GM21526 (cell line): ENCODE results near the gene PFN1.

Experiments
- ATAC-seq: cut with Tn5 transposase; IDR thresholded peaks from one replicate; pipeline ENCODE4 v1.9.1; 2021; ENCODE audit warnings: moderate library complexity; ENCODE audit not compliant: unreplicated experiment, low FRiP score

The PFN1 gene

DNA sequence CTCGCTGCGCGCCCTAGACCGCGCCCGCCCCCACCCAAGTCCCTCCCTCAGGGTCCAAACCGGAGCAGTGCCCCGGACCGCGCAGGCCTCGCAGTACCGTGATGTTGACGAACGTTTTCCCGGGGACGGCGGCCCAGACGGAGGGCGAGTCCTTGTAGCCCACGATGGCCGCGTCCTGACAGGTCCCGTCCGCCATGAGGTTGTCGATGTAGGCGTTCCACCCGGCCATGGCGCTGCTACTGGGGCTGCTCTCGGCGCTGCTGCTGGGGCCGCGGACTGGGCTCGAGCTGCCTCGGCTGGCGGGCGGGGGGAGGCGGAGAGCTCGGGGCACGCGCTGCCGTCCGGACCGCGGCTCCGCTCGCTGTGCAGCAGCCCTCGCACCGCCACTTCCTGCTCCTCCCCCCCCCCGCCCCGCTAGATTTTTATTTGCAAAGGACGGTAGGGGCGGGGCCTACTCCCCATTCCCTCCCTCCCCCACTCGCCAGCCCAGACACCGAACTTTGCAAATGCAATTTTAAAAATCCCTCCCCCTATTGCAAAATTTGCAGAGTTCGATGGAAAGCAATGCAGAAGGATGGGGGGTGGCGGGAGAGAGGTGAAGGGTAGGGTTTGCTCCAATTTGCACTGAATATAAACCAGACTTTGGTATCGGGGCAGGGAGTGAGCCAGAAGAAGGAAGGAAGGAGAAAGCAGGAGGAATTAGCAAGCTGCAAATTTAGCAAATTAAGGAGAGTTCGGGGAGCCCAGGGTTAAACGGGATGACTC is at the start of gene PFN1:
PFN1 (minus strand) TSS at position 365 of the 765 bp plus-strand sequence; CDS start at position 229, 136 bp downstream.
- no peak for ATAC-seq

DNA sequence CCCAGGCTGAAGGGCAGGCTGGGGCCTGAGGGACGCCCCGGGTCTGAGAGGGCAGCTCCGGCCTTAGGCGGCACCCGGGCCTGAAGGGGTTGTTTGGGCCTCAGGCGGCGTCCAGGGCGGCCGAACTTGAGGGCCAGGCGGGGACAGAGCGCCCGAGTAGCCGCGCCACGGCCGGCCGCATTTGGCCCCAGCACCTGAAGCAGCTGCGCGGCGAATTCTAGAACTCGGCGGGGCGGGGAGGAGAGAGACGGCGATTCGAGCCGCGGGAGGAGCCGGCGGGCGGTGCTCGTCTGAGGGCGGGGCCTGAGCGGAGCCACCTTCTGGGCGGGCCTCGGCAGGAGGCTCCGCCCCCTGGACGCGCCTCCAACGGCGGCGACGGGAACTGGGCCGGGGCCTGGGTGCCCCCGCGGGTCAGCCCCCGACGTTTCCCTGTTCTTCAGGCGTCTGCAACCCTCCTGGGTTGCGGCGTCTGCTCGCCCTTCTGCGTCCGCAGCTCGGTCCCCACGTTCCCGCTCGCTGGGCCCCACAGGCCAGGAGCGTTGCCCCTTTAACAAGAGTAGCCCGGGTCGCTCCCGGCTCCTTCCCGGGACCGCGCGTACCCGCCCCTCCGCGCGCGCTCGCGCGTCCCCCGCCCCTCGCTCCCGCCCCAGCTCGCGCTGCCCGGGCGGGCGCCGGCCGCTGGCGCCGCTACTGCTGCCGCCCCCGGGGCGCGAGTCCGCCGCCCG is 49.1 kb upstream of the PFN1 start, which contains the start of the genes INCA1 and KIF1C:
INCA1 (minus strand) TSS at position 221 of the 725 bp plus-strand sequence. CDS start 3,085 bp downstream, outside the sequence.
KIF1C (plus strand) TSS at position 649 of the 725 bp plus-strand sequence. CDS start 2,297 bp downstream, outside the sequence.
- ATAC-seq: peak; percentile 74

DNA sequence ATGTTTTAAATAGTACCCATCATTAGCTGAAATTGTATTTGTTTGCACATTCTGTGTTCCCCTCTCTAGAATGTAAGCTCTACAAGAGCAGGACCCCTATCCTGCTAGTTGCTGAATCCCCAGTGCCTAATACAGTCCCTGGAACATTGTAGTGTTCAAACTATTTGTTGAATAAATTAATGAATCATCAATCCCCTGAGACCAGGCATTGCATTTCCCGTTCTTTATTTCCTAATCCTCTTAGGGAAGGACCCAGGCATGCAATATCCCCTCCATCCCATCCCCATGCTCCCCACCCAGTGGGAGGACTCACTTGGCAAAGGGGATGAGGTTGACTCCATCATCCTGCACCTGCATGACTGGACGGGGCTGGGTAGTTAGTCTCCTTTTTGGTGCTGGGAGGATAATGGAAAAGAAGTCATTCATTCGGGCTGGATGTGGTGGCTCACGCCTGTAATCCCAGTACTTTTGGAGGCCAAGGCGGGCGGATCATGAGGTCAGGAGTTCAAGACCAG is 45.8 kb upstream of the PFN1 start:
- ATAC-seq: no peak

DNA sequence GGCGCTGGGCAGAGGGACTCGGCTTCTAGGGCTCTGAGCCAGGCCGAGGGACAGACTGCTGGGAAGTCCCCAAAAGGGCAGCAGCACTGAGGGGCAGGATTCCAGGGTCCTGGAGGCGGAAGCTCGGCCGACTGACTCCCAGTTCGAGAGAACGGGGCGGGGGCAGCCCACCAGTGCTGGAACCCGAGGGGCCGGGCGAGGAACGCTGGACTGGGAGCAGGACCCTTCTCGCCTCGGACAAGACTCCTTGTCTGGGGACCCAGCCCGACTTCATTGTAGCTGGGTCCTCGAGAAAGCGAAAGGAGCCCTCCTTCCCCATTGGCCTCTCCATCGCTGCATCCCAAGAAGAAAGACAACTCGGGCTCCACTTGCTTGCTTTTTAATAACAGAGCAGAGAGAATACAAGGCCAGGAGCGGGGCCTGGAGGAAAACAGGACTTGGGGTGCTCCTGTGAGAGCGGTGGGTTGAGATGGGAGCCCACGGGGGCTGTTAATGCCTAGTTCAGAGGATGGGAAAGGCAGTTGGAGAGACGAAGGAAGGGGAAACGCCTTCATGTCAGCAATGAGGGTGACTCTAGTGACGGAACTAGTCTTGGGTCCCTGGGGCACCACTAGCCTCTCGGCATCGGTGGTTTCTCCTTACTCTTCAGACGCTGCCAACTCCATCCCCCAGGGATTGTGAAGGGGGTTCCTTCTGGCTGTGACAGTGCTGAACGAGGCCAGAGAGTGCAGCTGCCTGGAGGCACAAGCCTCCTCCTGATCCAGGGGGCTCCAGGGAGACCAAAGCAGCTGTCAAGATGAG is 39.6 kb upstream of the PFN1 start:
- ATAC-seq: no peak

DNA sequence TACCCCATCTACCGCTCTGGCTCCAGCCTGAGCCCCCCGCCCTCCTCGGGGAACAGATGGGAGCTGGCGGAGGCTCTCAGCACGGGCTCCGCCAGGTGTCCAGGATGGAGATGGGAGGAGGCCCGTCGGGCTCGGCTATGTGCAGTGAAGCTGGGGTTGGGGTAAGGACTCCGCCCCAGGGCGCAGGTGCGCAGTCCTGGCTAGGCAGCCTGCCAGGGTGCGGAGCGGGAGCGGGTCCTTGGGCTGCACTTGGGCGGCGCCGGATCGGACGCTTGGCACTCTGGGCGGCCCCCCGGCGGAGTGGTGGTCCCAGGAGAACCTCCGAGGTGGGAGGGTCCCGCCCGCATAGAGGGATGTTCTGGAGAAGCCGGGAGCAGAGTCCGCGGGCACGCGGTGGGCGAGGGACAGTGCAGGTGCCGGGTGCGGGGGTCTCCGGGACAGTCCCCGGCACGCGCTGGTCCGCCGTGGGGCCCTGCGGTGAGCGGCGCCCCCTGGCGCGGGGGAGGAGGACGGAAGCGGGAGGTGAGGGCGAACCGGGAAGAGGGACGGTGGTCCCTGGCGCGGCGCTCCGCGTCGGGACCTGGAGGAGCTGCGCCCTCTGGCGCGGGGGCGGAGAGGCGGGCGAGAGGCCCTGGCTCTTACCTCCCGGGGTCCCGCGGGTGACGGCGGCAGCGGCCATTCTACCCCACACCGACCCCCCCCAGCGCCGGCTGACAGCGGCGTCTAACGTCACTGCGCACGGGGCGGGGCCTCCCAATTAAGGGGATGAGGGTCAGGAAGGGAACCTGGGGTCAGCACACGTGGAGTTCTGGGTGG is 38.8 kb upstream of the PFN1 start, which contains the start of gene CAMTA2:
CAMTA2 (minus strand) TSS at position 725 of the 816 bp plus-strand sequence. CDS start 1,453 bp downstream, outside the sequence.
- ATAC-seq: peak; percentile 49

DNA sequence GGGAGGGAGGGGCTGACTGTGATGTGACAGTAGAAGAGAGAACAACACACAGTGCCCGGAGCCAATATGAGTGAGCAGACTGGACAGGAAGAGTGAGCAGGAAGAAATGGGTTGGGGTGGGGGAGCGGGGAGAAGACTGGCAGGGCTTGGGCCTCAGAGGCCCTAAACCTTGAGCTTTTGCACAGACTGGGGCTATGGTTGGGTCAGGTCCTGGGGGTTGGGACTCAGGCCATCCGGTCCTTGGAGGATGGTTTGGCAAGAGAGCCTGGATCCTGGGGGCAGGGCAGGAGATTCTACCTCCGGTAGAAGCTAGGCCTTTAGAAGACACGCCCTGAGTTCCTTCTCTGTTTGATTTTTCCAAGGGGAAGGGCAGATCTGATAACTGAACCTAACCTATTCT is 38.1 kb upstream of the PFN1 start:
- ATAC-seq: no peak

DNA sequence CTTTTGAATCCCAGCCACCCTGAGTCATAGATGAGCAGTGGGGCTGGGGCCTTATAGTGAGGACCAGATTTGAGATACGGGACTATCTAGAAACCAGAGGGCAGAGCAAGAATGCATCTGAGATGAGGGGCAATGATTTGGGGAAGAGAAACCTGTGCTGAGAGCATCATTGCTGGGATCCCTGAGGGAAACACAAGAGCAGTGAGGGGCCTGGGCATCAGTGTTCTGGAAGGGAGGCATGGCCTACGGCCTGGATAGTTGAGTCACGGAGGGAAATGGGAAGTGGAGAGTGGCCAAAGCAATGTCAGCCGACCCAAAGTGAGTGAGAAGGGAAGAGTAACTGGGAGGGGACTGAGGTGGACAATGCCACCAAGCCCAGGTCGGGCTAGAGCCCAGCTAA is 34.0 kb upstream of the PFN1 start:
- ATAC-seq: no peak

DNA sequence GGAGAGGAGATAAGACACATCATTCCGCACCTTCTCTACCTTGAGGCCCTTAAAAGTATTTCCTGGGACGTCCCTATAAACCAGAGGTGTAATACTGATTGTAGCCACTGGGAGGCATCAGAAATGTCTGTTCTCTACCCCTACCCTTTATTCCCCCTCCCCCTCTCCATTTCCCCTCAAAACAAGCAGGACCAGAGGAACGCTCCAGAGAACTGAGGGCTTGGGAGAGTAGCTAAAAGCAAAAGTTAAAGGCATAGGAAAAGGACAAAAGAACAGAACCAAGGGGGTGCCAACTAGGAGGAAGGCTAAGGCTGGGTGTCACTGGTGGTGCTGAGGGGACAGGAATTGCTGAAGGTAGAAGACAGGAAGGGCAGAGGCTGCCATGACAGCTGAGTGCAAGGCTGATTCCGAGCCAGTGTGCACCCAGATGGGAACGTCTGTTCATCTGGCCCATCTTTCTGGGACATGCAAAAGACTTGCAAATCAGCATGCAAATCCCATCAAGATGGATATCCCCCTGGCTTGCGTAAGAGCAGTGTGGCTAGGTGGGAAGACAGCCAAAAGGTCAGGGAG is 32.4 kb upstream of the PFN1 start:
- no peak for ATAC-seq

DNA sequence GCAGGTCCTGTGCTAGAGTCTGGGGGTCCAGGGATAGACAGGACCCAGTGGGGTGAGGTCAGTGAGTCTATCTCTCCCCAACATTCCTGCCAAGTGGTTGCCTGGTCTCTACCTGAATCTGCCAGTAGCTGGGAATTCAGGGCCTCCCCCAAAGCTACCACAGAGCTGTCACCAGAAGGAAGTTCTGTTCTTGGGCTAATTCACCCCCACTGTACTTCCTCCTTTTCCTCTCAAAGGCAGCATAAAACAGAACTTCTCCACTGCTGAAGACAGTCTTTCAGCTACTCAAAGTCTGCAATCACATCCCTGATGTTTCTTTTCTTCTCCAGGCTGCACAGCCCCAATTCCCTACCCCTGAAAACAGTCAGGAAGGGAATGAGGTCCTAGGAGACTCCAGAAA is 30.4 kb upstream of the PFN1 start:
- ATAC-seq: no peak

DNA sequence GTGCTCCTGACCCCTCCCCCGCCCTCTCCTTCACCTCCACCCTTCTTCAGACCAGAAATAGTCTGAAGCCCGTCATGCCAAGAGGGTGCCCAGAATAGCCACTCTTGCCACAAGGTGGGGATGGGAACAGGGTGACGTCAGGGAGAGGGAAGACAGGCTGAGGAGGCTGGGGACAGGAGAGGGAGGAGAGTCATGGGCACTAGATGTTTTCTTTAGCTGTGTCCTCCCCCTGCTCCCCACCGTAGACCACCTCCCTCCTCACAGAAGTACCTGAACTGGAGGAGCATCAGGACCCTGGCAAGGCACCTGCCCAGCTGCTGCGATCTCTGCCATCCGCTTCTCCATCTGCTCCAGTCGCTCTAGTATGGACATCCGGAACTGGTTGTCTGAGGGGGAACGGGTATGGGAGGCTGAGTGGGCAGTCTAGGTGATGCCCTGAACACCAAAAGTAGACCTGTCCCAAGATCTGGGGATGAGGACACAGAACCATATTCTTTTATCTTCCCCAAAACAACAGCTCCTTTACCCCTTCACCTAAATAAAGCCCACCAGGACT is 25.9 kb upstream of the PFN1 start:
- no peak for ATAC-seq

DNA sequence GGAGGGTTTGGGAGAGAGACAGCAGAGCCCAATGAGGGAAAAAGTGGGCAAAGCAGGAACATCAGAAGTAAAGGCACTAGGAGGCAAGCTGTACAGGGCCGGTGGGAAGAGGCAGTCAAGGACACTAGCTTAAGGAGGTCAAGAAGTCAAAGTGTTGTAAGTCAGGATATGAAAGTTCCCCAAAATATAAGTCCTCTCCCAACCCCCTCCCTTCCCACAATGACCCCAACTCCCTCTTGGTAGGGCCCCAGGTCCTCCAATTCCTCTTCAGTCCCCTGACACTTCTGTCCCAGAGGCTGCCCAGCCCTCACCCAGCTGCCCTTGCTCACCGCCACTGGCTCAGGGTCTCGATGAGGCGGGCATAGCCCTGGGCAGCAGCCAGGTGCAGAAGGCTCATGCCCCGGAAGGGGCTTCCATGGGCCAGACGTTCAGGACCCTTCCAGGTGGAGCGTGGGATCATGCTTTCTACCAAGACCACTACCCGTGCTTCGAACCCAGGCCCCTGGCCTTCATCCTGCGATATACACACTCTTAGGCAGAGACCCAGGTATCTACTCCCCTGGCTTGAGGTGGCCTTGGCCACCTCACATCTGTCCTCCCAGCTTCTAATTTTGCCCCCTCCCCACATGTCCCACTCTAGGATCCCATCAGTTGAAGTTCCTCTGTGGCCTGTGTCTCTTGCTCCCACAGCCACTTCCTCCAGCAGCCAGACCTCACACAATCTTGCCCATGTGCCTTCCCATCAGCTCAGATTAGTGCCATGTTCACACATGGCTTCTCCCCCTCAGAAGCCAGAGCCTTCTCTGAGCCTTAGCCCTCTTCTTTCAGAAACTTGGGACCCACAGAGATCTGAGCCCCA is 25.2 kb upstream of the PFN1 start:
- ATAC-seq: no peak

DNA sequence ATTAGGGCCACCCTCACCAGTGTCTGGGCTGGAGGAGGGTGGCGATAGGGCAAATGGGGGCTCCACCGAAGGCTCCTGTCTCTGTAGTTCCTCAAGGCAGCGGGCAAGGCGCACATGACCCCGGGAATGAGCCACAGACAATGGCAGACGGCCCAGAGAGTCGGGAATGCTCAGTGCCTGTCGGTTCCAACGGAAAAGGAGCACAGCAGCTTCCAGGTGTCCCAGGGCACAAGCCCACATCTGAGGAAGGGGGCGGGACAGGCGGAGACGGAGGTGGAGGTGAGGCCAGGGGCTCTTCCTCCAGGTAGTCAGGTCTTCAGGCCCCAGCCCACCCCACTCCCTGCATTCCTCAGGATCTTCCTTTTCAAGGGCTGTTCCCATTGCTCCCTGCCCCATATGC is 24.4 kb upstream of the PFN1 start:
- ATAC-seq: no peak

DNA sequence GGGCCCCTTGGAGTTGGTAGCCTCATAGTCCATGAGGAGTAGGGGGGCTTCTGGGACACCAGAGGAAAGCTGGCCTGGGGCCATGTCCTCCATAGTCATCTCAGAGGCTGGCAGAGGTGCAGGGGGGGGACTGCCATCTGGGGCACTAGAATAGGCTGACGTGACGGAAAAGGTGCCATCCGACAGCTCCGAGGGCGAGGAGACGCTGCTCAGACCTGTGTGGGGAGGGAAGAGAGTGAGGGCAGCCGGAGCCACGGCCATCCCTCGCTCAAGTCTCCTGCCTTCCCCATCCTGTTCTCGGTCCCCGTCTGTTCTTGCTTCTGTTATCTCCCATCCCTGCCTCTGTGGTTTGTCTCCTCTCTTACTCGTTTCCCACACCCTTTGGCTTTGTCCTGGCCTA is 24.0 kb upstream of the PFN1 start:
- no peak for ATAC-seq

DNA sequence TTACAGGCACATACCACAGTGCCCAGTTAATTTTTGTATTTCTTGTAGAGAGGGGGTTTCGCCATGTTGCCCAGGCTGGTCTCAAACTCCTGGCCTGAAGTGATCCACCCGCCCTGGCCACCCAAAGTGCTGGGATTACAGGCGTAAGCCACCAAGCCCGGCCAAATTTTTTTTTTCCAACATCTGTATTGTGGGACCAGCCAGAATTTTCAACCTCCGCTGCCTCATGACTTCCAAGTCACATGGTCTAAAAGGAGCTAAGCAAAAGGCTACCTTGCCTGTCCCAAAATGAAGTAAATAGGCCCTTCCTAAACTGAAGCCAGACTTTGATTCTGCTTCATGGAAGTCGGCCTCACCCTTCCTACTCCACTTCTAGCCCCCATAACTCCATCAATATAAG is 23.5 kb upstream of the PFN1 start:
- no peak for ATAC-seq

DNA sequence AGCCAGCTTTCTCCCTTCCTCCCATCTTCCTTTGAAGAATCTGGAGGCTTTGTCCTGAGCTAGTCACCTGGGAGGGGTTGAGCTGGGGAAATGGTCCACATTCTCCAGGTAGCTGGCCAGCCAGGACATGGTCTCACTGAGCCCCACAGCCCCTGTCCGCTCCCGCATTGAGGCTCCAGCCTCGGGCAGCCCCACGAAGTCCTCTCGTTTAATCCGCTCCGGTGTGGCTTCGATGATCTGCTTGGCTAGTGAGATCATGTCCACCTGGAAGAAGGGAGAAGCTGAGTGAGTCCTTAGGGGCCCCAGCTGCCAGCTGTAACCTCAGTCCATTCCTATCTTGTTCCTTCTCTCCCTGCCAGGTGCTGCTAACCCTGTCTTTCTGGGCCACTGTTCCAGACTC is 21.9 kb upstream of the PFN1 start:
- no peak for ATAC-seq

DNA sequence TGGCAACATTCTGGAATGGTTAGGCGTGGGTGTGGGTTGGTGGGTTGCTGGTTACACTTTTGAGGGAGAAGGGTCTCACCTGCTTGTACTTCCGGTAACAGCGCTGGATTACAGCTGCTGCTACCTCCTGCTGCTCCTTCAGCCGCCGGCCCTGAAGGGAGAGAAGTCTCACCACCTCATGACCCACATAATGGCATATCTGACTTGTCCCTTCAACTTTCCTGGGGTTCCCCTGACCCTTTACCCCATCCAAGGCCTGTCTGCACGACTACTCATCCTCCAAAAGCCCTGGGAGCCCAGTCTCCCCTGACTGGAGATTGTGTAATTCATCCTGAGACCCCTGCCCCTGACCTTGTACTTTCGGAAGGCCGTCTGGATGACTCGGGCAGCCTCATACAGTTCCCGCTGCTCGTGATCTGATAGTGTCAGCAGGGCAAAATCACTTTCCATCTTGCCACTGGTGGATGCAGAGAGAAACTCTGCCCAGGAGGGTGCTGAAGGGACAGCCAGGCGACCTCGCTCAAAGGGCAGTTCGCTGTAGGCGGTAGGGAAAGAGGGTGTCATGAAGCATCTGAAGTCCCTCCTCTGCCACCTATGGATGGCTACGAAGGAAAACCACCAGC is 21.3 kb upstream of the PFN1 start:
- no peak for ATAC-seq

DNA sequence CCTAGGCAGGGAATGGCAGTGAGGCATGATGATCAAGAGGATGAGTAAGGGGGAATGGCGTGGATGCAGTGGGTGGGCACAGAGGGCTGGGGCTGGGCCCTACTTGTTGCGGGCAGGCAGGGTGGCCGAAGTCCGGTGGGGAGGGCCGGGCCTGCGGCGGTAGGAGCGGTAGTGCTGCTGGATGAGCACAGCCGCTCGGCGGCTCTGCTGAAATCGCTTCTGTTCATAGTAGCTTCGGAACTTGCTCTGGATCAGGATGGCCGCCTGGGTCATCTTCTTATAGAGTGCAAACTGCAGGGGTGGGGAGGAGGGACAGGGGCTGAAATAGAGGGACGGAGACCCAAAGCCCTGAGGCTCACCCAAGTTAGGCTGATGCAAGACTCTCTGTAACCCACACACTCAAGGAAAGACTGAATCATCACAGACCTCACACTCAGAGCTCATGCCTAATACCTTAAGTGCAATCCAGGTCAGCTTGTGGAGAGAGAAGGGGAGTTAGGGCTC is 20.8 kb upstream of the PFN1 start:
- no peak for ATAC-seq
